Measurements from ENCODE around the gene GKN2.

DNA sequence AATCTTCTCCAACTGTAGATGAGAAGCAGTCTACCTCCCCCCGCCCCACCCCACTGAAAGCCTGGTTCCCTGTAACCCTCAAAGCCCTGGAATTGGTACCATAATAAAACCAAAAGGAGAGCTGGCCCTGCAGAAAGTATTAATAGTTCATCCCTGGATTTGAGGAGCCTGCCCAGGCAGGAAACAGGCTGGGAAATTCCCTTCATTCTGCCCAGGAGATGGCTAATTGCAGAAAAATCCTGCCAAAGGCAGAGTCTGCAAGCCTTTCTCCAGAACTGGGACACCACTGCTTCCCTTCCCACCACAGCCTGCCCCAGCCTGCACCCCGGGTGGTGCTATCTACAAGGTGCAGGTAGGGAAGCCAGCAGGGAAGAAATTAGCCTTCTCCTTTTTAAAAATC is 16.3 kb downstream of the GKN2 start:
- no peak for TF ChIP-seq ESRRA (CRISPR knock-in tag; IDR thresholded peaks at IDR 0.05; ENCODE audit: borderline replicate concordance)
- no peak for TF ChIP-seq RORB (CRISPR knock-in tag; IDR thresholded peaks at IDR 0.05)
- no peak for TF ChIP-seq CTCF (IDR thresholded peaks at IDR 0.05)
- no peak for TF ChIP-seq ETV6 (CRISPR knock-in tag; IDR thresholded peaks at IDR 0.05)
- TF ChIP-seq, protein P1, sequence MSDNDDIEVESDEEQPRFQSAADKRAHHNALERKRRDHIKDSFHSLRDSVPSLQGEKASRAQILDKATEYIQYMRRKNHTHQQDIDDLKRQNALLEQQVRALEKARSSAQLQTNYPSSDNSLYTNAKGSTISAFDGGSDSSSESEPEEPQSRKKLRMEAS (CRISPR knock-in tag; IDR thresholded peaks at IDR 0.05) = no peak
- TF ChIP-seq, protein P2, sequence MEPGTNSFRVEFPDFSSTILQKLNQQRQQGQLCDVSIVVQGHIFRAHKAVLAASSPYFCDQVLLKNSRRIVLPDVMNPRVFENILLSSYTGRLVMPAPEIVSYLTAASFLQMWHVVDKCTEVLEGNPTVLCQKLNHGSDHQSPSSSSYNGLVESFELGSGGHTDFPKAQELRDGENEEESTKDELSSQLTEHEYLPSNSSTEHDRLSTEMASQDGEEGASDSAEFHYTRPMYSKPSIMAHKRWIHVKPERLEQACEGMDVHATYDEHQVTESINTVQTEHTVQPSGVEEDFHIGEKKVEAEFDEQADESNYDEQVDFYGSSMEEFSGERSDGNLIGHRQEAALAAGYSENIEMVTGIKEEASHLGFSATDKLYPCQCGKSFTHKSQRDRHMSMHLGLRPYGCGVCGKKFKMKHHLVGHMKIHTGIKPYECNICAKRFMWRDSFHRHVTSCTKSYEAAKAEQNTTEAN (CRISPR knock-in tag; IDR thresholded peaks at IDR 0.05) = no peak

All from WTC11 (cell line).